Measurements from ENCODE around the gene CTDNEP1. TPM values are rescaled to one million over a fixed set of nuclear protein-coding genes. Genes with fewer than 3 reads are reported as not detected.

CTDNEP1 gene
- total and polyA plus RNA-seq, 2 of the 4 experiments (the other 2 are of a cell fraction), result 23.8 to 132 TPM

DNA sequence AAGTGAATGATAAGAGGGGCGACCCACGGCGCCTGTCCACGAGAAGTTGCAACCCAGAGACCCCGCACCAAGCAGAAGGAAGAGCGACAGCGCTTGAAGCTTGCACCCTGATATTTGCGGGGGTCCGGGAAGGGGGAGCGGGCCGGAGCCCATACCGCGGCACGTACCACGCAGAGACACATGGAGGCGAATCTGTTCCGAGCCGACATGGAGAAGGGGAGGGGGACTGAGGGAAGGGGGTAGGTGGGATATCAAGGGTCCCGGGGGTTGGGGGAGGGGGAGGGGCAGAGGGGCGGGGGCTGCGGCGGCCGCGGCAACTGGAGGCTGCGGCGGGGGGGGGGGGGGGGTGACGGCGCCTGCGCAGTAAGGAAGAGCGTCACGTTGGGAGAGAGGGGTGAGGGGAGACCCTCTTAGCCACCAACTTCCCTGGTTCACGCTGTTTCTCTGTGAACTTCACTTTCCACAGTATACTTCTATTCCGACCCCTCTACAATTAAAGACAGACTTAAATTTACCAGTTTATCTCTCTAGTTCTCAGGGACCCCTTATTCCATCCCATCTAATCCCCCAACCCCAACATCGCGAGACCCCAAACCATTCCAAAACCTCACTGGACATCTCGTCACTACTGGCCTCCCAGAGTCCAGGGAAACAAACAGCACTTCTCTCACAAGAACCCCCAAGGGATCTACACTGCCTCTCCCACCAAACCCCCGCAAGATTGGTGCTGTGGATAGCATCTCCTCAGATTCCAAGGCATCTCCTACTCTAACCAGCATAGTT lies 39.9 kb downstream of the CTDNEP1 start:
- no CpG with 5 or more reads among the region's 37 CpGs for WGBS, 2 experiments (ENCODE audit: extremely low coverage in 2 of 2, insufficient read length in 1 of 2)
- no peak overlapping the region for H2BK5ac ChIP-seq (ENCODE audit: low read depth, low read length, poor library complexity, severe bottlenecking)
- H2BK20ac ChIP-seq (ENCODE audit: low read depth, low read length), result no peak overlapping the region
- H3K14ac ChIP-seq (replicated peaks; ENCODE audit: low read depth, low read length), result no peak overlapping the region
- no peak overlapping the region for H2BK15ac ChIP-seq (ENCODE audit: low read depth, low read length)
- H3K56ac ChIP-seq (ENCODE audit: extremely low read depth, insufficient read depth, low read length), result no peak overlapping the region
- dilution Hi-C loops (cut with HindIII; ENCODE audit: low sequenced_read_pairs, unreplicated experiment), result no loop called here
- H3K79me1 ChIP-seq (ENCODE audit: low read depth in 1 of 2, low read length in 2 of 2), result peaks cover 7 to 80% of the 10 kb centered on the region in 2 experiments
- CTCF ChIA-PET, result no interaction called here
- H3K9ac ChIP-seq (ENCODE audit: low read depth, low read length), result no peak overlapping the region
- no peak overlapping the region for H4K5ac ChIP-seq (ENCODE audit: low read depth, low read length)
- no peaks in the 10 kb centered on the region for H3K27me3 ChIP-seq (ENCODE audit: control insufficient read depth, insufficient read depth, low read length)
- no peak overlapping the region for H4K91ac ChIP-seq (ENCODE audit: insufficient read depth, low read depth, low read length)
- in situ Hi-C loops (cut with MboI; ENCODE audit: low sequenced_read_pairs), result no loop called here
- ATAC-seq (ENCODE audit: low read depth), result no peak
- BruUV-seq (replicated peaks), result no TSS peak
- no peak for DNase-seq
- no peak overlapping the region for H2AFZ ChIP-seq (replicated peaks; ENCODE audit: low read length, poor library complexity)
- TF ChIP-seq, protein P1, sequence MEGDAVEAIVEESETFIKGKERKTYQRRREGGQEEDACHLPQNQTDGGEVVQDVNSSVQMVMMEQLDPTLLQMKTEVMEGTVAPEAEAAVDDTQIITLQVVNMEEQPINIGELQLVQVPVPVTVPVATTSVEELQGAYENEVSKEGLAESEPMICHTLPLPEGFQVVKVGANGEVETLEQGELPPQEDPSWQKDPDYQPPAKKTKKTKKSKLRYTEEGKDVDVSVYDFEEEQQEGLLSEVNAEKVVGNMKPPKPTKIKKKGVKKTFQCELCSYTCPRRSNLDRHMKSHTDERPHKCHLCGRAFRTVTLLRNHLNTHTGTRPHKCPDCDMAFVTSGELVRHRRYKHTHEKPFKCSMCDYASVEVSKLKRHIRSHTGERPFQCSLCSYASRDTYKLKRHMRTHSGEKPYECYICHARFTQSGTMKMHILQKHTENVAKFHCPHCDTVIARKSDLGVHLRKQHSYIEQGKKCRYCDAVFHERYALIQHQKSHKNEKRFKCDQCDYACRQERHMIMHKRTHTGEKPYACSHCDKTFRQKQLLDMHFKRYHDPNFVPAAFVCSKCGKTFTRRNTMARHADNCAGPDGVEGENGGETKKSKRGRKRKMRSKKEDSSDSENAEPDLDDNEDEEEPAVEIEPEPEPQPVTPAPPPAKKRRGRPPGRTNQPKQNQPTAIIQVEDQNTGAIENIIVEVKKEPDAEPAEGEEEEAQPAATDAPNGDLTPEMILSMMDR (conservative IDR thresholded peaks at IDR 0.05; ENCODE audit: low read depth, low read length), result no peak
- TF ChIP-seq FOS (IDR thresholded peaks at IDR 0.05; ENCODE audit: low read depth, low read length), result no peak
- TF ChIP-seq, protein P2, sequence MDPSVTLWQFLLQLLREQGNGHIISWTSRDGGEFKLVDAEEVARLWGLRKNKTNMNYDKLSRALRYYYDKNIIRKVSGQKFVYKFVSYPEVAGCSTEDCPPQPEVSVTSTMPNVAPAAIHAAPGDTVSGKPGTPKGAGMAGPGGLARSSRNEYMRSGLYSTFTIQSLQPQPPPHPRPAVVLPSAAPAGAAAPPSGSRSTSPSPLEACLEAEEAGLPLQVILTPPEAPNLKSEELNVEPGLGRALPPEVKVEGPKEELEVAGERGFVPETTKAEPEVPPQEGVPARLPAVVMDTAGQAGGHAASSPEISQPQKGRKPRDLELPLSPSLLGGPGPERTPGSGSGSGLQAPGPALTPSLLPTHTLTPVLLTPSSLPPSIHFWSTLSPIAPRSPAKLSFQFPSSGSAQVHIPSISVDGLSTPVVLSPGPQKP (IDR thresholded peaks at IDR 0.05; ENCODE audit: borderline replicate concordance, low read depth, low read length), result no peak
- no peak for TF ChIP-seq CHD1 (IDR thresholded peaks at IDR 0.05; ENCODE audit: low read depth, low read length)
- TF ChIP-seq BHLHE40 (IDR thresholded peaks at IDR 0.05; ENCODE audit: low read depth, low read length), result no peak
- TF ChIP-seq RAD21 (IDR thresholded peaks at IDR 0.05; ENCODE audit: low read length), result no peak
- no peak for TF ChIP-seq SMC3 (IDR thresholded peaks at IDR 0.05; ENCODE audit: low read depth, low read length)
- TF ChIP-seq CEBPB (IDR thresholded peaks at IDR 0.05; ENCODE audit: low read depth, low read length), result no peak
- TF ChIP-seq MAFK (IDR thresholded peaks at IDR 0.05; ENCODE audit: low read depth, low read length), result no peak
- no peaks in the 10 kb centered on the region for H3K9me3 ChIP-seq (ENCODE audit: control insufficient read depth, insufficient read depth, low read length)
- POLR2A ChIA-PET (ENCODE audit: unreplicated experiment), result no interaction called here
- H2BK120ac ChIP-seq (ENCODE audit: low read depth, low read length), result no peak overlapping the region
- H3K9me1 ChIP-seq (ENCODE audit: insufficient read depth, low read length), result peaks cover 23% of the 10 kb centered on the region
- peaks cover 84% of the 10 kb centered on the region for H4K20me1 ChIP-seq (ENCODE audit: insufficient read depth, low read length)
- H2AK9ac ChIP-seq (replicated peaks; ENCODE audit: low read depth, low read length, poor library complexity), result no peak overlapping the region
- no peak overlapping the region for H3K23ac ChIP-seq (ENCODE audit: low read depth, low read length)
- H3K4ac ChIP-seq (ENCODE audit: low read depth, low read length), result no peak overlapping the region
- H3K4me3 ChIP-seq (ENCODE audit: insufficient read depth, low read depth, low read length), result no peak overlapping the region
- no peak overlapping the region; the same call in 1 of the 2 replicates for H3K4me2 ChIP-seq (ENCODE audit: low read depth, low read length)
- H2AK5ac ChIP-seq (ENCODE audit: low read depth, low read length), result no peak overlapping the region
- peaks cover 22% of the 10 kb centered on the region for H3K4me1 ChIP-seq (ENCODE audit: control insufficient read depth, insufficient read depth, low read length)
- H3K18ac ChIP-seq (ENCODE audit: low read depth, low read length), result no peak overlapping the region
- H3K36me3 ChIP-seq (ENCODE audit: control insufficient read depth, insufficient read depth, low read length), result peaks cover 2% of the 10 kb centered on the region; the same call in 1 of the 2 replicates
- H3K27ac ChIP-seq (ENCODE audit: insufficient read depth, low read length), result no peak overlapping the region
- no peak overlapping the region for H4K8ac ChIP-seq (ENCODE audit: low read depth in 2 of 2, low read length in 2 of 2)
- intact Hi-C loops (cut with micrococcal nuclease), result no loop called here
